HG02884 (cell line): ENCODE measurements around the gene CDKN3.
"Not testable (repeated sequence)": the region's sequence is repeated elsewhere in the genome, so short reads cannot be mapped to it uniquely, and the experiment has no call there.

Experiments
- ATAC-seq: cut with Tn5 transposase; IDR thresholded peaks from one replicate; pipeline ENCODE4 v1.9.1; 2021; ENCODE audit warnings: mild to moderate bottlenecking, moderate library complexity; ENCODE audit not compliant: unreplicated experiment

Gene CDKN3

GRCh38 chr14:54420478-54421142 lies 23.8 kb downstream of the CDKN3 start:
- ATAC-seq: no peak

- ATAC-seq: no peak
These were observed 27.2 kb downstream of the CDKN3 start for GRCh38 chr14:54423991-54424390.

GRCh38 chr14:54424479-54424901 lies 27.7 kb downstream of the CDKN3 start:
- ATAC-seq: no peak

GRCh38 chr14:54425068-54425467 lies 28.3 kb downstream of the CDKN3 start:
- ATAC-seq: no peak

GRCh38 chr14:54425537-54426274 lies 28.9 kb downstream of the CDKN3 start:
- no peak for ATAC-seq

GRCh38 chr14:54427871-54428270 lies 31.1 kb downstream of the CDKN3 start:
- ATAC-seq: no peak

GRCh38 chr14:54428527-54428926 lies 31.7 kb downstream of the CDKN3 start:
- ATAC-seq: no peak

GRCh38 chr14:54435500-54435981 lies 38.7 kb downstream of the CDKN3 start:
- peak; percentile 54 for ATAC-seq

GRCh38 chr14:54437954-54438353 lies 41.1 kb downstream of the CDKN3 start:
- not testable (repeated sequence) for ATAC-seq

GRCh38 chr14:54438703-54439102 lies 41.9 kb downstream of the CDKN3 start:
- no peak for ATAC-seq

GRCh38 chr14:54440037-54440436 lies 43.2 kb downstream of the CDKN3 start:
- ATAC-seq: no peak

- ATAC-seq: no peak
These were observed 43.7 kb downstream of the CDKN3 start for GRCh38 chr14:54440476-54440872.

GRCh38 chr14:54440873-54441868 lies 44.4 kb downstream of the CDKN3 start, which contains the start of gene CNIH1:
CNIH1 (minus strand) TSS chr14:54441374; CDS start chr14:54441327, 47 bp downstream.
- ATAC-seq: peak; percentile 90

GRCh38 chr14:54442961-54443360 lies 46.2 kb downstream of the CDKN3 start:
- ATAC-seq: not testable (repeated sequence)

GRCh38 chr14:54443981-54444380 lies 47.2 kb downstream of the CDKN3 start:
- no peak for ATAC-seq

GRCh38 chr14:54444681-54445080 lies 47.9 kb downstream of the CDKN3 start:
- ATAC-seq: no peak

- no peak for ATAC-seq
These were observed 49.4 kb downstream of the CDKN3 start for GRCh38 chr14:54446161-54446693.

GRCh38 chr14:54447231-54447692 lies 50.5 kb downstream of the CDKN3 start:
- ATAC-seq: no peak

GRCh38 chr14:54450535-54450934 lies 53.7 kb downstream of the CDKN3 start:
- peak; percentile 63 for ATAC-seq

GRCh38 chr14:54451121-54451601 lies 54.4 kb downstream of the CDKN3 start:
- no peak for ATAC-seq
